ENCODE measurements around the gene SMOC2.

SMOC2 gene

GRCh38 chr6:168574075-168574698 is 133.2 kb downstream of the SMOC2 start:
- H3K4me3 ChIP-seq (ENCODE audit: low read depth, low read length), result no peak overlapping the region
- no peak for DNase-seq (ENCODE audit: low read depth)
- TF ChIP-seq CTCF (IDR thresholded peaks at IDR 0.05; ENCODE audit: insufficient read depth, low read depth, low read length, missing control alignments), result no peak

GRCh38 chr6:168574699-168575195 is 133.8 kb downstream of the SMOC2 start:
- no peak for TF ChIP-seq CTCF (IDR thresholded peaks at IDR 0.05; ENCODE audit: insufficient read depth, low read depth, low read length, missing control alignments)
- no peak for DNase-seq (ENCODE audit: low read depth)
- no peak overlapping the region for H3K4me3 ChIP-seq (ENCODE audit: low read depth, low read length)

GRCh38 chr6:168575346-168576098 is 134.5 kb downstream of the SMOC2 start:
- no peak for TF ChIP-seq CTCF (IDR thresholded peaks at IDR 0.05; ENCODE audit: insufficient read depth, low read depth, low read length, missing control alignments)
- no peak for DNase-seq (ENCODE audit: low read depth)
- H3K4me3 ChIP-seq (ENCODE audit: low read depth, low read length), result no peak overlapping the region

- DNase-seq (ENCODE audit: low read depth), result no peak
- H3K4me3 ChIP-seq (ENCODE audit: low read depth, low read length), result no peak overlapping the region
- TF ChIP-seq CTCF (IDR thresholded peaks at IDR 0.05; ENCODE audit: insufficient read depth, low read depth, low read length, missing control alignments), result no peak
These were observed 135.4 kb downstream of the SMOC2 start for GRCh38 chr6:168576388-168576787.

GRCh38 chr6:168577496-168577895 is 136.5 kb downstream of the SMOC2 start:
- TF ChIP-seq CTCF (IDR thresholded peaks at IDR 0.05; ENCODE audit: insufficient read depth, low read depth, low read length, missing control alignments), result no peak
- DNase-seq (ENCODE audit: low read depth), result no peak
- no peak overlapping the region for H3K4me3 ChIP-seq (ENCODE audit: low read depth, low read length)

- no peak overlapping the region for H3K4me3 ChIP-seq (ENCODE audit: low read depth, low read length)
- no peak for DNase-seq (ENCODE audit: low read depth)
- TF ChIP-seq CTCF (IDR thresholded peaks at IDR 0.05; ENCODE audit: insufficient read depth, low read depth, low read length, missing control alignments), result no peak
These were observed 137.1 kb downstream of the SMOC2 start for GRCh38 chr6:168578036-168578435.

All from GM12865 (cell line).